DND-41 (cell line): Measurements from ENCODE around the gene SMYD4.

ENCODE experiments used
- ATAC-seq: fragments of 200-7000 bp; cut with Tn5 transposase; 3 replicates; pipeline ENCODE4 v1.9.1; 2021; ENCODE audit warnings: low read depth; ENCODE audit not compliant: insufficient read depth
- DNase-seq: peaks from one replicate; pipeline ENCODE4 v3.0.0-alpha.2; 2020
- H2AFZ ChIP-seq: 2 replicates; pipeline ENCODE4 v1.6.0; 2012; ENCODE audit warnings: low read depth, low read length
- H3K27ac ChIP-seq: 2 replicates; pipeline ENCODE4 v1.5.1; 2012; ENCODE audit warnings: low read length, inconsistent platforms
- H3K27me3 ChIP-seq: fragments of 200-600 bp; sonication (generic); 2 replicates; pipeline ENCODE4 v1.6.0; 2012; ENCODE audit warnings: low read length, mild to moderate bottlenecking, inconsistent platforms; ENCODE audit not compliant: insufficient read depth, poor library complexity
- H3K36me3 ChIP-seq: 2 replicates; pipeline ENCODE4 v1.5.1; 2012; ENCODE audit warnings: low read length, inconsistent platforms; ENCODE audit not compliant: insufficient read depth
- H3K4me1 ChIP-seq: 2 replicates; pipeline ENCODE4 v1.5.1; 2012; ENCODE audit warnings: mild to moderate bottlenecking, low read length; ENCODE audit not compliant: insufficient read depth
- H3K4me2 ChIP-seq: 2 replicates; pipeline ENCODE4 v1.6.0; 2012; ENCODE audit warnings: mild to moderate bottlenecking, moderate library complexity, low read length, inconsistent platforms; ENCODE audit not compliant: insufficient read depth
- H3K4me3 ChIP-seq, 2 experiments: fragments of 200-600 bp in 1 of 2; shearing (Covaris generic) in 1 of 2; 2 replicates each; pipeline ENCODE4 v1.5.1; 2012 to 2016; ENCODE audit warnings: inconsistent platforms in 2 of 2, low read length in 2 of 2, mild to moderate bottlenecking in 2 of 2, low read depth in 1 of 2, moderate library complexity in 1 of 2
- H3K79me2 ChIP-seq: 2 replicates; pipeline ENCODE4 v1.6.0; 2012; ENCODE audit warnings: low read length, inconsistent platforms; ENCODE audit not compliant: insufficient read depth
- H3K9ac ChIP-seq: 2 replicates; pipeline ENCODE4 v1.6.0; 2012; ENCODE audit warnings: low read depth, mild to moderate bottlenecking, inconsistent platforms, low read length, moderate library complexity
- H3K9me3 ChIP-seq: 2 replicates; pipeline ENCODE4 v1.5.1; 2012; ENCODE audit warnings: low read length, moderate library complexity, mild to moderate bottlenecking, inconsistent platforms; ENCODE audit not compliant: insufficient read depth, severe bottlenecking
- H4K20me1 ChIP-seq: 2 replicates; pipeline ENCODE4 v1.6.0; 2012; ENCODE audit warnings: low read length; ENCODE audit not compliant: insufficient read depth
- EZH2 ChIP-seq: IDR thresholded peaks from 3 replicates; pipeline ENCODE4 v1.6.1; 2012; ENCODE audit warnings: borderline replicate concordance, low read depth, mild to moderate bottlenecking, moderate library complexity, low read length, inconsistent platforms; ENCODE audit not compliant: severe bottlenecking
- TF ChIP-seq, protein P1 (sequence below): IDR thresholded peaks from 2 replicates; pipeline ENCODE4 v1.5.1; 2012; ENCODE audit warnings: borderline replicate concordance, low read length, moderate library complexity, mild to moderate bottlenecking; ENCODE audit not compliant: poor library complexity, severe bottlenecking; ENCODE audit errors: extremely low read depth

SMYD4 gene

DNA sequence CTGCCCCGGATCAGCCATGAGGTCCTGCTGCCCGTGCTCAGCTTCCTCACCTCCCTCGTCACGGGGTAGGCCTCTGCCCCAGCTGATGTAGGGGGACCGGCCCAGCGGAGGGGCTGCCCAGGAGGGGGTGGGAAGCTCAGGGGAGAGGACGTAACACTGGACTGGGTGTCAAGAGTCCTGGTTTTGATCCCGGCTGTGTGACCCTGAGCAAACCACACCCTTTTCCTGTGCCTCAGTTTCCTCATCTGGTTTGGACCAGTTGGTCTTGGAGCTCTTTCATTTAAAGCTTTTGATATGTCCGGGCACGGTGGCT lies 98.6 kb downstream of the SMYD4 start:
- H3K27ac ChIP-seq: no peak overlapping the region
- no peak for ATAC-seq
- no peaks in the 10 kb centered on the region for H3K9me3 ChIP-seq
- H3K36me3 ChIP-seq: peaks cover 18% of the 10 kb centered on the region
- no peak overlapping the region for H3K4me2 ChIP-seq
- H3K4me1 ChIP-seq: 0 out of 2 replicates have a peak, but pooled peaks cover under 1% of the 10 kb centered on the region
- peaks cover 8% of the 10 kb centered on the region; the same call in 1 of the 2 replicates for H3K79me2 ChIP-seq
- no peaks in the 10 kb centered on the region for H4K20me1 ChIP-seq
- no peak for DNase-seq
- TF ChIP-seq, protein P1, sequence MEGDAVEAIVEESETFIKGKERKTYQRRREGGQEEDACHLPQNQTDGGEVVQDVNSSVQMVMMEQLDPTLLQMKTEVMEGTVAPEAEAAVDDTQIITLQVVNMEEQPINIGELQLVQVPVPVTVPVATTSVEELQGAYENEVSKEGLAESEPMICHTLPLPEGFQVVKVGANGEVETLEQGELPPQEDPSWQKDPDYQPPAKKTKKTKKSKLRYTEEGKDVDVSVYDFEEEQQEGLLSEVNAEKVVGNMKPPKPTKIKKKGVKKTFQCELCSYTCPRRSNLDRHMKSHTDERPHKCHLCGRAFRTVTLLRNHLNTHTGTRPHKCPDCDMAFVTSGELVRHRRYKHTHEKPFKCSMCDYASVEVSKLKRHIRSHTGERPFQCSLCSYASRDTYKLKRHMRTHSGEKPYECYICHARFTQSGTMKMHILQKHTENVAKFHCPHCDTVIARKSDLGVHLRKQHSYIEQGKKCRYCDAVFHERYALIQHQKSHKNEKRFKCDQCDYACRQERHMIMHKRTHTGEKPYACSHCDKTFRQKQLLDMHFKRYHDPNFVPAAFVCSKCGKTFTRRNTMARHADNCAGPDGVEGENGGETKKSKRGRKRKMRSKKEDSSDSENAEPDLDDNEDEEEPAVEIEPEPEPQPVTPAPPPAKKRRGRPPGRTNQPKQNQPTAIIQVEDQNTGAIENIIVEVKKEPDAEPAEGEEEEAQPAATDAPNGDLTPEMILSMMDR: no peak
- no peak for TF ChIP-seq EZH2
- H2AFZ ChIP-seq: no peak overlapping the region
- no peak overlapping the region for H3K4me3 ChIP-seq
- no peak overlapping the region for H3K9ac ChIP-seq
- no peaks in the 10 kb centered on the region for H3K27me3 ChIP-seq

DNA sequence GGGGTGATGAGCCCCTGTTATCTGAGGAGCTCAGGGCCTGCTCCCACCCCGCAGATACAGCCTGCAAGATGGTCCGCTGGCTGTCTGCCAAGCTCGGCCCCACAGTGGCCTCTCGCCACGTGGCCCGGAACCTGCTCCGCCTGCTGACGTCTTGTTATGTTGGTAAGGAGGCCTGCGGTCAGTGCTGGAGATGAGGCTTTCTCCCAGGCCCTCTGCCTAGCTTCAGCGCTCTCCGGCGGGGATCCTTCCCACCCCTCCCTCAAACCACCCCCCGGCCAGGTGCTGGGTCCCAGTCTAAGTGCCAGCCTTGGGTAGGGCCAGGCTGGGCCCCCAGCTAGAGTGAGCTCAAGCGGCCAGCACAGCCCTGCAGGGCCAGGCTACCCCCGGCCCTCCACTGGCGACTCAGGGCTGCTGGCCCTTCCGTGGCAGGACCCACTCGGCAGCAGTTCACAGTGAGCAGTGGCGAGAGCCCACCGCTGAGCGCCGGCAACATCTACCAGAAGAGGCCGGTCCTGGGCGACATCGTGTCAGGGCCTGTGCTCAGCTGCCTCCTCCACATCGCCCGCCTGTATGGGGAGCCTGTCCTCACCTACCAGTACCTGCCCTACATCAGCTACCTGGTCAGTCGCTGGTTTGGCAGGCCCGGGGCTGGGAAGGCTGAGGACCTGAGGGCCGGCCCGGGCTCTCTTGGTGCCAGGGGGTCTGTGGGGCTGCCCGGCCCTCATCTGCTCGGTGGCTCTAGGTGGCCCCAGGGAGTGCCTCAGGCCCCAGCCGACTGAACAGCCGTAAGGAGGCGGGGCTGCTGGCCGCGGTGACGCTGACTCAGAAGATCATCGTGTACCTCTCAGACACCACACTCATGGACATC lies 99.1 kb downstream of the SMYD4 start:
- H3K27ac ChIP-seq: no peak overlapping the region
- no peaks in the 10 kb centered on the region for H4K20me1 ChIP-seq
- H3K27me3 ChIP-seq: no peaks in the 10 kb centered on the region
- no peak for TF ChIP-seq EZH2
- TF ChIP-seq, protein P1: no peak
- peaks cover 18% of the 10 kb centered on the region for H3K36me3 ChIP-seq
- peaks cover 14% of the 10 kb centered on the region for H3K79me2 ChIP-seq
- H3K4me2 ChIP-seq: no peak overlapping the region
- ATAC-seq: no peak
- no peak overlapping the region for H3K4me3 ChIP-seq
- no peak overlapping the region for H2AFZ ChIP-seq
- DNase-seq: no peak
- no peak overlapping the region for H3K9ac ChIP-seq
- no peaks in the 10 kb centered on the region for H3K9me3 ChIP-seq
- H3K4me1 ChIP-seq: peaks cover 6% of the 10 kb centered on the region

DNA sequence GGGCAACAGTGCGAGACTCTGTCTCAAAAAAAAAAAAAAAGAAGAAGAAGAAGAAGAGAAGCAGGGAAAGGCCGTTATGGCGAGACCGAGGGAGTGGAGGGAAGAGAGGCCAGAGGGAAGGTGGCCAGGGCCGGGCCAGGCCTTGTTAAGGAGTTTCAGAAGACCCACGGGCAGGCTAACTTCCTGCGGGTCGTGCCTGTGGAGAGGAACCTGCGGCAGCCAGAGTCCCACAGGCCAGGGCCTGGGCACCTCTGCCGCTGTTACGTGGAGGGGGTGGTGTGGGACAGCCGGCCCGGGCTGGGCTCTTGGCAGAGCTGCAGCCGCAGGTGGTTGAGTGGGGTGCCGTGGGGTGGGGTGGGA lies 99.8 kb downstream of the SMYD4 start:
- Histone ChIP-seq H3K79me2 (peaks cover 20% of the 10 kb centered on the region), H3K4me1 (peaks cover 13% of the 10 kb centered on the region), H3K9me3 (no peaks in the 10 kb centered on the region), H3K27ac (no peak overlapping the region), H3K4me2 (no peak overlapping the region), H3K4me3 (no peak overlapping the region), H3K9ac (no peak overlapping the region), H3K27me3 (no peaks in the 10 kb centered on the region), H3K36me3 (peaks cover 18% of the 10 kb centered on the region), H2AFZ (no peak overlapping the region), H4K20me1 (no peaks in the 10 kb centered on the region)
- DNase-seq: no peak
- TF ChIP-seq, protein P1: no peak
- TF ChIP-seq EZH2: no peak
- ATAC-seq: no peak
